ENCODE results near the gene CCL14.

DNA sequence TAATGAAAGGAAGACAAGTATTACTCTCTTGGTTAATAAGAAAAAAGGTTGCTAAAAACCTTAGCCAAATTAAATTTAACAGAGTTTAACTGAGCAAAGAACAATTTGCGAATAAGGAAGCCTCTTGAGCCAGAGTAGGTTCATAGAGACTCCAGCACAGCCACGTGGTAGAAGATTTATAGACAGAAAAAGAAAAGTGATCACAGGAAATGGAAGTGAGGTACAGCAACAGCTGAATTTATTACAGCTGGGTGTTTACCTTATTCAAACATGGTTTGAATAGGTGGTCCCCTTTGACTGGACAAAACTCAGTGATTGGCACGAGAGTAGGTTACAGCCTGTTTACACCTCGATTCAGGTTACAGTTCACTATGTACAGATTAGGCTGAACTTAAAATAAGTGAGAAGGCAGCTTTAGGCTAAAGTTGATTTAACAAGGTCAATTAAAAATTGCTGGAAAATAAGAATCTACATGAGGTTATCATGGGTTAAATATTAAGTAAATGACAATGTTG is 18.1 kb upstream of the CCL14 start:
- TF ChIP-seq, protein P1, sequence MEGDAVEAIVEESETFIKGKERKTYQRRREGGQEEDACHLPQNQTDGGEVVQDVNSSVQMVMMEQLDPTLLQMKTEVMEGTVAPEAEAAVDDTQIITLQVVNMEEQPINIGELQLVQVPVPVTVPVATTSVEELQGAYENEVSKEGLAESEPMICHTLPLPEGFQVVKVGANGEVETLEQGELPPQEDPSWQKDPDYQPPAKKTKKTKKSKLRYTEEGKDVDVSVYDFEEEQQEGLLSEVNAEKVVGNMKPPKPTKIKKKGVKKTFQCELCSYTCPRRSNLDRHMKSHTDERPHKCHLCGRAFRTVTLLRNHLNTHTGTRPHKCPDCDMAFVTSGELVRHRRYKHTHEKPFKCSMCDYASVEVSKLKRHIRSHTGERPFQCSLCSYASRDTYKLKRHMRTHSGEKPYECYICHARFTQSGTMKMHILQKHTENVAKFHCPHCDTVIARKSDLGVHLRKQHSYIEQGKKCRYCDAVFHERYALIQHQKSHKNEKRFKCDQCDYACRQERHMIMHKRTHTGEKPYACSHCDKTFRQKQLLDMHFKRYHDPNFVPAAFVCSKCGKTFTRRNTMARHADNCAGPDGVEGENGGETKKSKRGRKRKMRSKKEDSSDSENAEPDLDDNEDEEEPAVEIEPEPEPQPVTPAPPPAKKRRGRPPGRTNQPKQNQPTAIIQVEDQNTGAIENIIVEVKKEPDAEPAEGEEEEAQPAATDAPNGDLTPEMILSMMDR (IDR thresholded peaks at IDR 0.05): no peak
- no peak for TF ChIP-seq POLR2A (IDR thresholded peaks at IDR 0.05)

All from thyroid gland (tissue), 4 donors.